Parathyroid adenoma (tissue), 2 donors: ENCODE data around the gene AHNAK2.

Experiments
- H2AFZ ChIP-seq: fragments of 300-600 bp; sonication (generic); one replicate; pipeline ENCODE4 v1.7.0; 2017; ENCODE audit warnings: antibody characterized with exemption, mild to moderate bottlenecking
- H3K27ac ChIP-seq: fragments of 300-600 bp; sonication (generic); one replicate; pipeline ENCODE4 v1.7.0; 2017
- H3K27me3 ChIP-seq: fragments of 300-600 bp; sonication (generic); one replicate; pipeline ENCODE4 v1.7.0; 2017; ENCODE audit warnings: low read length; ENCODE audit not compliant: control insufficient read depth, insufficient read depth
- H3K36me3 ChIP-seq: fragments of 300-600 bp; sonication (generic); one replicate; pipeline ENCODE4 v1.7.0; 2017; ENCODE audit warnings: low read length; ENCODE audit not compliant: control insufficient read depth, insufficient read depth
- H3K4me1 ChIP-seq: fragments of 300-600 bp; sonication (generic); one replicate; pipeline ENCODE4 v1.7.0; 2017; ENCODE audit warnings: control low read depth
- H3K4me2 ChIP-seq: fragments of 300-600 bp; sonication (generic); one replicate; pipeline ENCODE4 v1.7.0; 2017; ENCODE audit warnings: low read length
- H3K4me3 ChIP-seq: fragments of 300-600 bp; sonication (generic); one replicate; pipeline ENCODE4 v1.7.0; 2017; ENCODE audit warnings: low read depth, low read length
- H3K79me2 ChIP-seq: fragments of 300-600 bp; sonication (generic); one replicate; pipeline ENCODE4 v1.7.0; 2017; ENCODE audit warnings: control low read depth
- H3K9ac ChIP-seq: fragments of 300-600 bp; sonication (generic); one replicate; pipeline ENCODE4 v1.7.0; 2017; ENCODE audit warnings: mild to moderate bottlenecking
- H3K9me3 ChIP-seq: fragments of 300-600 bp; sonication (generic); one replicate; pipeline ENCODE4 v1.7.0; 2017; ENCODE audit warnings: low read length; ENCODE audit not compliant: control insufficient read depth
- TF ChIP-seq, protein P1 (sequence below): fragments of 300-600 bp; sonication (generic); IDR thresholded peaks from one replicate; pipeline ENCODE4 v1.7.0; 2017; ENCODE audit warnings: antibody characterized with exemption, mild to moderate bottlenecking
- donor health status: primary hyperparathyroidism.

The AHNAK2 gene

GRCh38 chr14:104889375-104889757 is 88.8 kb downstream of the AHNAK2 start:
- H3K36me3 ChIP-seq = no peaks in the 10 kb centered on the region
- H3K4me2 ChIP-seq = no peak overlapping the region
- TF ChIP-seq, protein P1, sequence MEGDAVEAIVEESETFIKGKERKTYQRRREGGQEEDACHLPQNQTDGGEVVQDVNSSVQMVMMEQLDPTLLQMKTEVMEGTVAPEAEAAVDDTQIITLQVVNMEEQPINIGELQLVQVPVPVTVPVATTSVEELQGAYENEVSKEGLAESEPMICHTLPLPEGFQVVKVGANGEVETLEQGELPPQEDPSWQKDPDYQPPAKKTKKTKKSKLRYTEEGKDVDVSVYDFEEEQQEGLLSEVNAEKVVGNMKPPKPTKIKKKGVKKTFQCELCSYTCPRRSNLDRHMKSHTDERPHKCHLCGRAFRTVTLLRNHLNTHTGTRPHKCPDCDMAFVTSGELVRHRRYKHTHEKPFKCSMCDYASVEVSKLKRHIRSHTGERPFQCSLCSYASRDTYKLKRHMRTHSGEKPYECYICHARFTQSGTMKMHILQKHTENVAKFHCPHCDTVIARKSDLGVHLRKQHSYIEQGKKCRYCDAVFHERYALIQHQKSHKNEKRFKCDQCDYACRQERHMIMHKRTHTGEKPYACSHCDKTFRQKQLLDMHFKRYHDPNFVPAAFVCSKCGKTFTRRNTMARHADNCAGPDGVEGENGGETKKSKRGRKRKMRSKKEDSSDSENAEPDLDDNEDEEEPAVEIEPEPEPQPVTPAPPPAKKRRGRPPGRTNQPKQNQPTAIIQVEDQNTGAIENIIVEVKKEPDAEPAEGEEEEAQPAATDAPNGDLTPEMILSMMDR = no peak
- no peaks in the 10 kb centered on the region for H3K4me1 ChIP-seq
- no peaks in the 10 kb centered on the region for H3K79me2 ChIP-seq
- H2AFZ ChIP-seq = no peak overlapping the region
- H3K9ac ChIP-seq = no peak overlapping the region
- H3K27me3 ChIP-seq = no peaks in the 10 kb centered on the region
- H3K4me3 ChIP-seq = no peak overlapping the region
- no peak overlapping the region for H3K27ac ChIP-seq
- H3K9me3 ChIP-seq = no peaks in the 10 kb centered on the region

GRCh38 chr14:104888489-104889374 is 89.4 kb downstream of the AHNAK2 start:
- H3K4me3 ChIP-seq = no peak overlapping the region
- H3K4me2 ChIP-seq = no peak overlapping the region
- H3K36me3 ChIP-seq = no peaks in the 10 kb centered on the region
- TF ChIP-seq, protein P1 = no peak
- no peak overlapping the region for H2AFZ ChIP-seq
- H3K9ac ChIP-seq = no peak overlapping the region
- H3K27ac ChIP-seq = no peak overlapping the region
- no peaks in the 10 kb centered on the region for H3K79me2 ChIP-seq
- no peaks in the 10 kb centered on the region for H3K9me3 ChIP-seq
- H3K4me1 ChIP-seq = no peaks in the 10 kb centered on the region
- no peaks in the 10 kb centered on the region for H3K27me3 ChIP-seq

DNA sequence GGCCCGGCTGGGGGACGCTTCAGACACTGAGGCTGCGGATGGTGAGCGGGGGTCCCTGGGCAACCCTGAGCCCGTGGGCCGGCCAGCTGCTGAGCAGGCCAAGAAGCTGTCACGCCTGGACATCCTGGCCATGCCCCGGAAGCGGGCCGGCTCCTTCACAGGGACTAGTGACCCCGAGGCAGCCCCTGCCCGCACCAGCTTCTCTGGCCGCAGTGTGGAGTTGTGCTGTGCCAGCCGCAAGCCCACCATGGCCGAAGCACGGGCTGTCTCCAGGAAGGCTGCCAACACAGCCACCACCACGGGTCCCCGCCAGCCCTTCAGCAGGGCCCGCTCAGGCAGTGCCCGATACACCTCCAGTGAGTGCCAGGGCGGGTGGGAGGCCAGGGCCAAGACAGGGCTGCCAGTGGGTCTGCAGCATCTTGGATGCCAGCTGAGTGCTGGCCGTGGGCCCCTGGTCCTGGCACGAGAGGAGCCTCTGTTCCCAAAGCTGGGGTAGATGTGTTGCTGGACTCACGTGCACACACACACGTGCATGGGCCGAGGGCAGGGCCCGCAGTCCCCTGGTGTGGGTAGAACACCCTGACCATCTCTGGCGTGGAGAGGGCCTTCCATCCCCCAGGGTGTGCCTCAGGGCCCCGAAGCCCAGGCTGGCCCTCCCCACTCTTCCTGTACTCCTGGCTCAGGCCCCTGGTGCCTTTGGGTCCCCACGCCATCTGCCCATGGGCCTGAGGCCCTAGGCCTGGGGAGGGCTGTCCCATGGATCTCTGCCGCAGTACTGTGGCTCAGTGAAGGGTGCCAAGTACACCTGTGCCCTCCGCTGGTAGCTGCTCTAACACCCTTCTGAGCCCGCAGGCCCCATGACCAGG is 90.3 kb downstream of the AHNAK2 start:
- H3K27ac ChIP-seq = no peak overlapping the region
- no peaks in the 10 kb centered on the region for H3K9me3 ChIP-seq
- no peaks in the 10 kb centered on the region for H3K36me3 ChIP-seq
- no peak overlapping the region for H3K4me2 ChIP-seq
- H3K79me2 ChIP-seq = no peaks in the 10 kb centered on the region
- TF ChIP-seq, protein P1 = no peak
- no peak overlapping the region for H3K9ac ChIP-seq
- no peaks in the 10 kb centered on the region for H3K27me3 ChIP-seq
- H3K4me1 ChIP-seq = no peaks in the 10 kb centered on the region
- no peak overlapping the region for H2AFZ ChIP-seq
- H3K4me3 ChIP-seq = no peak overlapping the region
